T-cell (primary cell): ENCODE data around the gene PDCD11. TPM values are rescaled to one million over a fixed set of nuclear protein-coding genes. Genes with fewer than 3 reads are reported as not detected.
A peak's percentile ranks its signal among the peaks of the same experiment; 100 is the strongest.

Source experiments
- ATAC-seq, 4 experiments: fragments of 200-7000 bp in 3 of 4; fragments of 150-1000 bp in 1 of 4; cut with Tn5 transposase; replicated peaks in 1 of 4; 1 replicate in 3 of 4; 2 replicates in 1 of 4; pipeline ENCODE4 v1.10.0; 2021; ENCODE audit warnings: moderate library complexity in 3 of 4, mild to moderate bottlenecking in 2 of 4, moderate number of reproducible peaks in 1 of 4
- CTCF ChIA-PET, 2 donors: fragments of 300-600 bp; sonication (Branson Sonifier 250); formaldehyde crosslinking; loops; one replicate each; lab custom pipeline; 2022; ENCODE audit warnings: antibody characterized with exemption in 2 of 2; lab: Charles Lee
- POLR2A ChIA-PET, 2 donors: fragments of 300-600 bp; sonication (Branson Sonifier 250); formaldehyde crosslinking; loops; one replicate each; lab custom pipeline; 2022; ENCODE audit warnings: antibody characterized with exemption in 2 of 2; lab: Charles Lee
- DNase-seq, 35 experiments: peaks; one replicate each; pipeline versions ENCODE4 v3.0.0 to v3.0.0-alpha.2; 2013 to 2023
- H3K27ac ChIP-seq: one replicate; pipeline ENCODE4 v1.5.1; 2013; ENCODE audit warnings: low read length
- H3K27me3 ChIP-seq, 2 experiments: replicated peaks in 1 of 2; 1 replicate in 1 of 2; 2 replicates in 1 of 2; pipeline versions ENCODE4 v1.6.1 to v1.7.0; 2013; ENCODE audit warnings: low read length in 1 of 2, mixed read lengths in 1 of 2; ENCODE audit not compliant: control insufficient read depth in 2 of 2, insufficient read depth in 2 of 2; ENCODE audit errors: extremely low read depth in 1 of 2
- H3K36me3 ChIP-seq, 2 donors: 1 replicate in 1 of 2; 2 replicates in 1 of 2; pipeline versions ENCODE4 v1.6.1 to v1.7.0; 2013; ENCODE audit warnings: low read length in 1 of 2; ENCODE audit not compliant: control insufficient read depth in 2 of 2, insufficient read depth in 1 of 2; ENCODE audit errors: extremely low read depth in 1 of 2
- H3K4me1 ChIP-seq, 2 experiments: 1 replicate in 1 of 2; 2 replicates in 1 of 2; pipeline versions ENCODE4 v1.6.1 to v1.7.0; 2013; ENCODE audit warnings: low read length in 2 of 2, mixed read lengths in 1 of 2; ENCODE audit not compliant: insufficient read depth in 2 of 2, control insufficient read depth in 1 of 2; ENCODE audit errors: extremely low read depth in 1 of 2
- H3K4me3 ChIP-seq, 2 donors: 1 replicate in 1 of 2; 2 replicates in 1 of 2; pipeline versions ENCODE4 v1.5.1 to v1.7.0; 2013; ENCODE audit warnings: mild to moderate bottlenecking in 2 of 2, low read length in 1 of 2, moderate library complexity in 1 of 2; ENCODE audit not compliant: control insufficient read depth in 1 of 2; ENCODE audit errors: extremely low read depth in 1 of 2
- H3K9me3 ChIP-seq: 2 replicates; pipeline ENCODE4 v1.7.0; 2013
- H3K27ac Mint-ChIP-seq, 2 donors: one replicate each; pipeline ENCODE4 v1.8.0; 2020 to 2021; ENCODE audit warnings: mild to moderate bottlenecking in 2 of 2, mixed read lengths in 2 of 2
- H3K27me3 Mint-ChIP-seq, 2 donors: one replicate each; pipeline ENCODE4 v1.8.0; 2021 to 2022; ENCODE audit warnings: mixed read lengths in 2 of 2
- H3K36me3 Mint-ChIP-seq: one replicate; pipeline ENCODE4 v1.8.0; 2021; ENCODE audit warnings: mixed read lengths
- H3K4me1 Mint-ChIP-seq, 3 donors: one replicate each; pipeline ENCODE4 v1.8.0; 2020 to 2022; ENCODE audit warnings: mixed read lengths in 3 of 3, mild to moderate bottlenecking in 1 of 3
- H3K4me3 Mint-ChIP-seq, 3 donors: one replicate each; pipeline ENCODE4 v1.8.0; 2020 to 2022; ENCODE audit warnings: mild to moderate bottlenecking in 3 of 3, mixed read lengths in 3 of 3, moderate library complexity in 3 of 3
- H3K9me3 Mint-ChIP-seq, 3 donors: one replicate each; pipeline ENCODE4 v1.8.0; 2020 to 2022; ENCODE audit warnings: mixed read lengths in 3 of 3
- WGBS: methylation state at CpG from one replicate; pipeline ENCODE4 v1.1.5; 2013; ENCODE audit warnings: missing lambda C conversion rate; ENCODE audit not compliant: insufficient coverage; 5-methylcytosine and 5-hydroxymethylcytosine counted together
- total RNA-seq, 35 experiments: library from RNA in 6 of 35; stranded (reverse) in 6 of 35; fragments of 120-200 nt in 1 of 35; gene quantifications; one replicate each; pipeline versions ENCODE4 v1.2.1 to v1.2.4 and lab custom pipeline; 2013 to 2026

The PDCD11 gene
- total RNA-seq, 5 donors from 2014 or later (not counting 1 experiment from before 2014, with no cell fraction given): 24.0 to 53.3 (median 45.2) TPM

- DNase-seq (no peak), ATAC-seq (peak in 1 of 4 experiments; percentile 55)
- peaks cover 21 to 30% (median 26%) of the 10 kb centered on the region in 3 donors for H3K4me1 Mint-ChIP-seq
- H3K9me3 Mint-ChIP-seq: no peaks in the 10 kb centered on the region
- H3K27me3 Mint-ChIP-seq: no peaks in the 10 kb centered on the region
- H3K27ac ChIP-seq: no peak overlapping the region
- H3K4me3 ChIP-seq: no peak overlapping the region
- peaks cover 2 to 34% of the 10 kb centered on the region in 2 donors for H3K36me3 ChIP-seq
- 83% methylated on average over 4 of the region's 5 CpGs for WGBS
- H3K36me3 Mint-ChIP-seq: peaks cover 37% of the 10 kb centered on the region
- no peaks in the 10 kb centered on the region for H3K9me3 ChIP-seq
- H3K4me1 ChIP-seq: peaks cover 12 to 19% of the 10 kb centered on the region in 2 experiments
- no peaks in the 10 kb centered on the region for H3K27me3 ChIP-seq
- H3K4me3 Mint-ChIP-seq: no peak overlapping the region
- no peak overlapping the region for H3K27ac Mint-ChIP-seq
- CTCF ChIA-PET: no interaction called here
- POLR2A ChIA-PET: interaction anchor here in 1 of 2 donors (0.5 kb wide), 1 partner anchor 50 kb away, joined by 3 read pairs; no protein-coding TSS in a partner anchor
Measured at GRCh38 chr10:103374263-103374662, 22.2 kb upstream of the PDCD11 start.

- DNase-seq (no peak), ATAC-seq (no peak)
- H3K27ac Mint-ChIP-seq: no peak overlapping the region
- 100% methylated on average over 2 of the region's 5 CpGs for WGBS
- H3K36me3 Mint-ChIP-seq: peaks cover 34% of the 10 kb centered on the region
- no peak overlapping the region for H3K4me3 Mint-ChIP-seq
- no peak overlapping the region for H3K27ac ChIP-seq
- no peaks in the 10 kb centered on the region for H3K9me3 ChIP-seq
- no peaks in the 10 kb centered on the region for H3K4me1 Mint-ChIP-seq
- ChIA-PET POLR2A (no interaction called here), CTCF (no interaction called here)
- H3K4me1 ChIP-seq: no peaks in the 10 kb centered on the region
- no peaks in the 10 kb centered on the region for H3K27me3 ChIP-seq
- H3K36me3 ChIP-seq: peaks cover 12 to 36% of the 10 kb centered on the region in 2 donors
- H3K27me3 Mint-ChIP-seq: no peaks in the 10 kb centered on the region
- H3K9me3 Mint-ChIP-seq: no peaks in the 10 kb centered on the region
- H3K4me3 ChIP-seq: no peak overlapping the region
Measured at GRCh38 chr10:103382769-103383168, 13.7 kb upstream of the PDCD11 start.

DNA sequence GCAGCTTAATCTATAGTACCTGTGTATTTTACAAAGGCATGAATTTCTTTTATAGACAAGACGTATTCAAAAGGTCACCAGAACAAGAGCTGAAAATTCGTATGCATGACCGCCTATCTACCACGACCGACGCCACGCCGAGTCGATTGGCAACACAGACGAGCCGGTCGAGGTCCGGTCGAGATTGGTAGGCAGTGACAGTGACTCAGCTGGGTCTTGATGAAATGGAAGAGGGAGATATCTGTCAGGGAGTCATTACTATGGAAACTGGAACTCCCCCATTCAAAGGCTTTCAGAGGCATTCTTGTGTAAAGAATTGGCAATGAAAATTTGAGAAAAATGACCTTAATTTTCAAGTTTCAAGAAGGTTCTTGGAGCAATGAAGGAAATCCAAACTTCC is 2.2 kb upstream of the PDCD11 start:
- ChIA-PET POLR2A (no interaction called here), CTCF (interaction anchor here (0.6 kb wide), 2 partner anchors 44 to 89 kb away, joined by 3 to 7 read pairs; partner anchors contain the start of gene PCGF6 (in 1 of the 2))
- peaks cover 0 to 37% of the 10 kb centered on the region in 2 donors for H3K36me3 ChIP-seq
- H3K36me3 Mint-ChIP-seq: peaks cover 10% of the 10 kb centered on the region
- no peaks in the 10 kb centered on the region for H3K27me3 ChIP-seq
- no peak for DNase-seq
- no peaks in the 10 kb centered on the region for H3K9me3 ChIP-seq
- no peak overlapping the region for H3K4me3 ChIP-seq
- no peaks in the 10 kb centered on the region for H3K27me3 Mint-ChIP-seq
- WGBS: no CpG with 5 or more reads among the region's 14 CpGs
- H3K27ac Mint-ChIP-seq: peak overlapping the region in 1 of 2 donors; percentile 55
- peaks cover 5 to 23% of the 10 kb centered on the region in 2 experiments for H3K4me1 ChIP-seq
- H3K27ac ChIP-seq: no peak overlapping the region
- peak overlapping the region; percentile 51 to 95 (median 57) for H3K4me3 Mint-ChIP-seq
- ATAC-seq: no peak
- H3K4me1 Mint-ChIP-seq: peaks cover 55 to 58% (median 56%) of the 10 kb centered on the region in 3 donors
- no peaks in the 10 kb centered on the region for H3K9me3 Mint-ChIP-seq

DNA sequence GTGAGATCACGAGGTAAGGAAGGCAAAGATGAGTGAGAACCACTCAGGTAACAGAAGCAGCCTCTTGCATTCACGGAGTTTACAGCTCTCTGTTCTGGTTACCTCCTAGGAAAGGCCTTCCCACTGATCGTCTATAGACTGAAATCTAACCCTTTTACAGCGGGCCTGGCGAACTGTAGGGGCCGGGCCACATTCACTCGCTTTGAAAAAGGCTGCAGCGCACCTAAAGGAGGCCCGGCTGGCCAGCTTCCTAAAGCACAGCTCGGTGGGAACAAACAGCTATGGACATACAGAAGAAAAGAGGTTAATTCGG is 716 bp upstream of the PDCD11 start:
- H3K4me3 Mint-ChIP-seq: peak overlapping the region; percentile 95 to 99 (median 97)
- ATAC-seq: no peak

GRCh38 chr10:103396789-103397087 is 312 bp downstream of the PDCD11 start:
- ChIA-PET CTCF (no interaction called here), POLR2A (interaction anchor here in 1 of 2 donors (0.5 kb wide), 1 partner anchor 13 kb away, joined by 3 read pairs; no protein-coding TSS in a partner anchor)
- peak overlapping the region; percentile 92 to 96 for H3K27ac Mint-ChIP-seq
- Histone ChIP-seq H3K27me3 (no peaks in the 10 kb centered on the region), H3K4me3 (peak overlapping the region; percentile 90 to 95), H3K27ac (peak overlapping the region; percentile 50), H3K4me1 (peaks cover 5 to 23% of the 10 kb centered on the region in 2 experiments), H3K36me3 (peaks cover 4 to 35% of the 10 kb centered on the region in 2 donors), H3K9me3 (no peaks in the 10 kb centered on the region)
- ATAC-seq: no peak
- no peak for DNase-seq
- 0% methylated on average over 5 of the region's 8 CpGs for WGBS
- H3K4me1 Mint-ChIP-seq: peaks cover 55 to 64% (median 60%) of the 10 kb centered on the region in 3 donors
- no peaks in the 10 kb centered on the region for H3K27me3 Mint-ChIP-seq
- peak overlapping the region; percentile 95 to 99 (median 97) for H3K4me3 Mint-ChIP-seq
- H3K36me3 Mint-ChIP-seq: peaks cover 25% of the 10 kb centered on the region
- H3K9me3 Mint-ChIP-seq: no peaks in the 10 kb centered on the region

More for the DNA sequence above, 716 bp upstream of the PDCD11 start:
- peaks cover 22% of the 10 kb centered on the region for H3K36me3 Mint-ChIP-seq
- H3K27me3 ChIP-seq: no peaks in the 10 kb centered on the region
- peaks cover 4 to 39% of the 10 kb centered on the region in 2 donors for H3K36me3 ChIP-seq
- CTCF ChIA-PET: interaction anchor here in 1 of 2 donors (0.6 to 1.2 kb wide), 2 partner anchors 20 to 1226 kb away, joined by 3 read pairs; no protein-coding TSS in a partner anchor
- 0% methylated on average over 7 of the region's 11 CpGs for WGBS
- peak overlapping the region; percentile 90 to 95 for H3K4me3 ChIP-seq
- POLR2A ChIA-PET: interaction anchor here (0.6 kb wide), 2 partner anchors 30 to 44 kb away, joined by 7 read pairs; no protein-coding TSS in a partner anchor
- peak overlapping the region; percentile 65 to 92 for H3K27ac Mint-ChIP-seq
- DNase-seq: peak in 2 of 35 experiments; percentile 7 to 11
- peaks cover 5 to 23% of the 10 kb centered on the region in 2 experiments for H3K4me1 ChIP-seq
- H3K27me3 Mint-ChIP-seq: no peaks in the 10 kb centered on the region
- H3K4me1 Mint-ChIP-seq: peaks cover 55 to 64% (median 60%) of the 10 kb centered on the region in 3 donors
- H3K9me3 ChIP-seq: no peaks in the 10 kb centered on the region
- no peaks in the 10 kb centered on the region for H3K9me3 Mint-ChIP-seq
- H3K27ac ChIP-seq: peak overlapping the region; percentile 44

DNA sequence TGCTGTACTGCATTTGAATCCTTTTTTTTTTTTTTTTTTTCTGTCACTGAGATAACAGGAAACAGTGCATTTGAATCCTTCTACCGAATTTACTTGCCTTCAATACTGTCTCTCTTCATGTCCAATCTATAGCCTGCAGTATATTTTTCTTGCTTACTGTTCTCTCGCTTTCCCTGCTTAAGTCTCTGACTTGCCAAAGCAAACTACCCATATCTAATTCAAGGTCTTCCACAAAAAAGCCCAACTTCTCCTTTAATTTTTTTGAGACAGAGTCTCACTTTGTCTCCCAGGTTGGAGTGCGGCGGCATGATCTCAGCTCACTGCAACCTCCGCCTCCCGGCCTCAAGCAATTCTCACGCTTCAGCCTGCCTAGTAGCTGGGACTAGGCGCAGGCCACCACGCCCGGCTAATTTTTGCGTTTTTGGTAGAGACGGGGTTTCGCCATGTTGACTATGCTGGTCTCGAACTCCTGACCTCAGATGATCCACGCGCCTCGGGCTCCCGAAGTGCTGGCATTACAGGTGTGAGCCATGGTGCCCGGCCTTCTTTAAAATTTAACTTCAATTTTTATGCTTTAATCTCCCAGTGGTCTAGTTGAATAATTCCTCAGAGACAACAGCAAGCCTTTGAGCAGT is 882 bp downstream of the PDCD11 start:
- H3K4me1 ChIP-seq: peaks cover 5 to 23% of the 10 kb centered on the region in 2 experiments
- peak overlapping the region; percentile 95 to 99 (median 97) for H3K4me3 Mint-ChIP-seq
- peaks cover 4 to 36% of the 10 kb centered on the region in 2 donors for H3K36me3 ChIP-seq
- CTCF ChIA-PET: no interaction called here
- POLR2A ChIA-PET: interaction anchor here in 1 of 2 donors (0.5 kb wide), 1 partner anchor 14 kb away, joined by 3 read pairs; no protein-coding TSS in a partner anchor
- ATAC-seq: no peak
- no peaks in the 10 kb centered on the region for H3K27me3 ChIP-seq
- DNase-seq: peak in 1 of 35 experiments; percentile 29
- peak overlapping the region; percentile 92 to 96 for H3K27ac Mint-ChIP-seq
- H3K36me3 Mint-ChIP-seq: peaks cover 25% of the 10 kb centered on the region
- H3K27me3 Mint-ChIP-seq: no peaks in the 10 kb centered on the region
- peaks cover 54 to 64% (median 60%) of the 10 kb centered on the region in 3 donors for H3K4me1 Mint-ChIP-seq
- no peaks in the 10 kb centered on the region for H3K9me3 ChIP-seq
- no peaks in the 10 kb centered on the region for H3K9me3 Mint-ChIP-seq
- WGBS: 69% methylated on average over 17 of the region's 19 CpGs
- H3K4me3 ChIP-seq: peak overlapping the region; percentile 90 to 95
- H3K27ac ChIP-seq: peak overlapping the region; percentile 50
